ENCODE results near the gene PAFAH1B2.

PAFAH1B2 gene

DNA sequence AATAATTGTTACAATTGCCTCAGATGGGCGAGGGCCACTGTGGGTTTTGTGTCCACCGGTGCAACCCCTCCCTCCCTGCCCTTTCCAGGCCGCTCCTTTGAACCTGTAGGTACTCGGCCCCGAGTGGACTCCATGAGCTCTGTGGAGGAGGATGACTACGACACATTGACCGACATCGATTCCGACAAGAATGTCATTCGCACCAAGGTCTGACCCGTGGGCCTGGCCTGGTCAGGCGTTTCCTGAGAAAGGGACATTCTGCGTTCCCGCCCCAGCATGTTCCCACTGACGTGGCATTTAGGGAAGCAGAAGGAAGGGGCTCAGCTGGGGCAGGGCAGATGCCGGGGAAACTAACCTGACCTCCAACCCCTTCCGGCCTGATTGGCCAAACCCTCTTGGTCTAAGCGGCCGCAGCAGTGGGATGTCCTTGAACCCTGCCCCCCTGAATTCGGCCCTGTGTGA lies 44.6 kb downstream of the PAFAH1B2 start:
- DNase-seq (ENCODE audit: low spot score): no peak

DNA sequence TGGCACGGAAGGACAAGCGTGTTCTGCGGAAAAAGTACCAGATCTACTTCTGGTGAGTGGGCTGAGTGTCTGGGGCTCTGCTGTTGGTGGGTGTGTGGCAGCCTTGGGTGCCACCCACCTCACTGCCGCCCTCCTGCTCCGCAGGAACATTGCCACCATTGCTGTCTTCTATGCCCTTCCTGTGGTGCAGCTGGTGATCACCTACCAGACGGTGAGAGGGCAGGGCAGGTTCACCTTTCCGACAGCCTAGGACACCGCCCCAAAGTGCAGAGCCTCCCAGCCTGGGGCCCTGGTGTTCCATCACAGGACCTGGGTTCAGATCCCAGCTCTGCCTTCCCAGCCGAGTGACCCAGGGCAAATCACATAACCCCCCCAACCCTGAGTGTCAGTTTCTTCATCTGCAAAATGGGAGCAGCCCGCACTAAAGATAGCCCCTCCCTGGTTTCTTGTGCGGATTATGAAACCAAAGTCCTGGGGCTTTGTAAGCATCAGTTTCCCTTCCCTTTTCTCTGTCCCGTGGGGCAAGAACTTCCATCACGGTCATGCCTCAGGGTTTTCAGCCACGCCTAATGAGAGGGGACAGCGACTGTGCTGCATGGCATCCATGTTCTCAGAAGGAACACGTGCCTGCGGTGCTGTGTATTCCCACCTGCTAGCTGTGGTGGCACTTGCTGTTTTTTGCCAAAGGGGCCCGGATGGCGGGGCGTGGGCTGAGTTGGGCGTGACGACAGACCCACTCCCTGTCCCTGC lies 45.3 kb downstream of the PAFAH1B2 start:
- DNase-seq (ENCODE audit: low spot score): no peak

DNA sequence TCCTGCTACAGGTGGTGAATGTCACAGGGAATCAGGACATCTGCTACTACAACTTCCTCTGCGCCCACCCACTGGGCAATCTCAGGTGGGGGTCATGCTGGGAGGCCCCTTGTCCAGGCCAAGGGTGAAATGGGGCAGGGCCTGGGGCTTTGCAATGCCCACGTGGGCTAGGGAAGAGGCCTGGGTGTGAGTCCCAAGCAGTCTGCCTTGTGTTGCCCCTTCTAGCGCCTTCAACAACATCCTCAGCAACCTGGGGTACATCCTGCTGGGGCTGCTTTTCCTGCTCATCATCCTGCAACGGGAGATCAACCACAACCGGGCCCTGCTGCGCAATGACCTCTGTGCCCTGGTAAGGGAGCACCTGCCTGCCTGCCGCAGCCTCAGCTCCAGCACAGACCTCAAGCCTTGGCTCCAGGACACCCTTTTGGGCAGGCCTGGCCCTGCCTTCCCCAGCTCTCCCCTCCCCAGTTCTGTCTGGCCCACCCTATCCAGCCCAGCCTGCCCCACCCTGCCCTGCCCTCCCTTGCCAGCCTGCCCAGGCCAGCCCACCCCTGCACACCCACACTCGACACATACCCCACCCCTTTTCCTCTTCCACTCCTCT lies 46.0 kb downstream of the PAFAH1B2 start:
- DNase-seq (ENCODE audit: low spot score): no peak

DNA sequence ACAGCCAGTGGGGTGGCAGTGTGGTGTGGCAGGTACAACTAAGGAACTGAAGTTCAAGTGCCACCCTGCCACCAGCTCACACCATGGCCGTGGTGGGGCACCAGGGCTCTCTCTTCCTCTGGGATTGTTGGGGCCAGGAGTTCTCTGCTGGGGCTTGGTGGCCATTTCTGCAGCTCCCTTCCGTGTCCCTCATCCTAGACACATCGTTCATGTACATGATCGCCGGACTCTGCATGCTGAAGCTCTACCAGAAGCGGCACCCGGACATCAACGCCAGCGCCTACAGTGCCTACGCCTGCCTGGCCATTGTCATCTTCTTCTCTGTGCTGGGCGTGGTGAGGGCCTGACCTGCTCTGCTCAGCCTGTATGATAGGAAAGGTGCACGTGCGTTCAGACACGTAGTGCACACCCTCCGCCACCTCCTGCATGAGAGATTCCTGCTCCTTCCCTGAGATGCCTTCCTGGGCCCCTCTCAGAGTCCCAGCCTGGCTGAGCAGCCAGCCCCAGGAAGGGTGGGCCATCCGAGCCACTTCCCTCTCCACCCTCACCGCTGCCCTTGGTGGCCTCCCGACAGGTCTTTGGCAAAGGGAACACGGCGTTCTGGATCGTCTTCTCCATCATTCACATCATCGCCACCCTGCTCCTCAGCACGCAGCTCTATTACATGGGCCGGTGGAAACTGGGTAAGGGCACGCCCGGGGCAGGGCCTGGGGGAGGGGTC lies 47.8 kb downstream of the PAFAH1B2 start:
- DNase-seq (ENCODE audit: low spot score): no peak

GRCh38 chr11:117192401-117192875 lies 48.4 kb downstream of the PAFAH1B2 start:
- DNase-seq (ENCODE audit: low spot score): no peak

GRCh38 chr11:117193130-117194020 lies 49.3 kb downstream of the PAFAH1B2 start:
- DNase-seq (ENCODE audit: low spot score): no peak

GRCh38 chr11:117194267-117194666 lies 50.2 kb downstream of the PAFAH1B2 start:
- no peak for DNase-seq (ENCODE audit: low spot score)

GRCh38 chr11:117195258-117195657 lies 51.2 kb downstream of the PAFAH1B2 start:
- DNase-seq (ENCODE audit: low spot score): no peak

GRCh38 chr11:117195761-117196160 lies 51.7 kb downstream of the PAFAH1B2 start:
- no peak for DNase-seq (ENCODE audit: low spot score)

- DNase-seq (ENCODE audit: low spot score): no peak
These were observed 52.9 kb downstream of the PAFAH1B2 start for GRCh38 chr11:117197006-117197405.

GRCh38 chr11:117197516-117198456 lies 53.7 kb downstream of the PAFAH1B2 start:
- DNase-seq (ENCODE audit: low spot score): no peak

DNA sequence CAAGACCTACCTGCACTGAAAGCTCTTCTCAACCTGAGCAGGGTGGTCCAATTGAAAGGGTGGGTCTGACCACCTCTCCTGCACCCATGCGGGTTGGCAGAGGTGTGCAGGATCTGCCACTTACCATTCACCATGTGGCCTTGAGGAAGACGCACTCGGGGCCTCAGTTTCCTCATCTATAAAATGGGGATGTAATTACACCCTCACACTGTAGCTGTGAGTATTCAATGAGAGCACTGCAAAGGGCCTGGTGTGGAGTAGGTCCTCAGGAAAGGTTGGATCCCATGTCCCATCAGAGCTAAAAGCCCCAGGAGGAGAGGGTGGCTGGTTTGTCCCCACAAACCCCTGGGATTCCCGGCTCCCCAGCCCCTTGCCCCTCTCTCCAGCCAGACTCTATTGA lies 54.5 kb downstream of the PAFAH1B2 start:
- no peak for DNase-seq (ENCODE audit: low spot score)

DNA sequence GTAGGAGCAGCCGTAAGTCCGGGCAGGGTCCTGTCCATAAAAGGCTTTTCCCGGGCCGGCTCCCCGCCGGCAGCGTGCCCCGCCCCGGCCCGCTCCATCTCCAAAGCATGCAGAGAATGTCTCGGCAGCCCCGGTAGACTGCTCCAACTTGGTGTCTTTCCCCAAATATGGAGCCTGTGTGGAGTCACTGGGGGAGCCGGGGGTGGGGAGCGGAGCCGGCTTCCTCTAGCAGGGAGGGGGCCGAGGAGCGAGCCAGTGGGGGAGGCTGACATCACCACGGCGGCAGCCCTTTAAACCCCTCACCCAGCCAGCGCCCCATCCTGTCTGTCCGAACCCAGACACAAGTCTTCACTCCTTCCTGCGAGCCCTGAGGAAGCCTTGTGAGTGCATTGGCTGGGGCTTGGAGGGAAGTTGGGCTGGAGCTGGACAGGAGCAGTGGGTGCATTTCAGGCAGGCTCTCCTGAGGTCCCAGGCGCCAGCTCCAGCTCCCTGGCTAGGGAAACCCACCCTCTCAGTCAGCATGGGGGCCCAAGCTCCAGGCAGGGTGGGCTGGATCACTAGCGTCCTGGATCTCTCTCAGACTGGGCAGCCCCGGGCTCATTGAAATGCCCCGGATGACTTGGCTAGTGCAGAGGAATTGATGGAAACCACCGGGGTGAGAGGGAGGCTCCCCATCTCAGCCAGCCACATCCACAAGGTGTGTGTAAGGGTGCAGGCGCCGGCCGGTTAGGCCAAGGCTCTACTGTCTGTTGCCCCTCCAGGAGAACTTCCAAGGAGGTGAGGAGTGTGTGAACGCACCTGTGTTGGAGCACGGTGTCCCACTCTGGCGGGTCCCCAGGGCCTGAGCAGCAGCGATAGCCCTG lies 55.2 kb downstream of the PAFAH1B2 start, which contains the start of gene TAGLN:
Gene TAGLN (plus strand): TSS at position 318 of the 863 bp plus-strand sequence. CDS start 3,644 bp downstream, outside the sequence.
- DNase-seq (ENCODE audit: low spot score): peak; percentile 59

DNA sequence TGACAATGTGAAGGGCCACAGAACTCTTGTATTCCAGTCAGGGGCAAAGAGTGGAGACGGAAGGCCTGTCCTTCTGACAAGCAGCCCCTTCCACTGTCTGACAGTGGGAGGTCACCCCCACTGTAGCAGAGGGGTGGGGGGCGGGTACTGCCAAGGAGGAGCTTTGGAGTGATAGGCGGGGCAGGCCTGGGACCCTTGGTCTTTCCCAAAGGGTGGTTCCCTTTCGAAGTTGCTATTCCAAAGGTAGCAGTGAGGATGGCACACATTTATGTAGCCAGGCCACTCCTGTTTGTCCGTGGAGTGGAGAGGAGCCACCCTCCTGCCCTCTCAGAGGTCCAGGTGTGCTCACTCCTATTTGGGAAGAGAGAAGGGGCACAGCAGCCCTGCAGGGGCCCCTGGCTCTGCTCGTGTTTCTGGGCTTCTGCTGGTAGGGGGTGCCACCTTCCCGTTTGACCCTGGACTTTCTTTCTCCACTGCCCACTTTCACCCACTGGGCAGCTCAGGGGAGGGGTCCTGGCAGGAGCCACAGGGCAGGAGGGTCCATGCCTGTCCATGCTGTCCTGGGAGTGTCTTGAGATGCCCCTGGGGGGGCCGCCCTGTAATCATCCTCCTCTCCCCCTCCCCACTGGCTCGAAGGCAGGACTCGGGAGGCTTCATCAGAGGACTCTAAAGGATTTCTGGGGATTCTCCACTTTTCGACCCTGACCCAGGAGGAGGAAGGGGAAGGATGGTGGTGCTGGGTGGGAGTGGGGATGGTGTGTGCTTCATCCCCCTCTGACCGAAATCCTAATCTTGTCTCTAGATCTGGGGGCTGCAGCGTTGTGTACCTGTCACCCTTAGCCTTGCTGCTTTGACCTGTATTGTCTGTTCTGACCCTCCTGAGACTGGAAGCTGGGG lies 56.1 kb downstream of the PAFAH1B2 start:
- no peak for DNase-seq (ENCODE audit: low spot score)

DNA sequence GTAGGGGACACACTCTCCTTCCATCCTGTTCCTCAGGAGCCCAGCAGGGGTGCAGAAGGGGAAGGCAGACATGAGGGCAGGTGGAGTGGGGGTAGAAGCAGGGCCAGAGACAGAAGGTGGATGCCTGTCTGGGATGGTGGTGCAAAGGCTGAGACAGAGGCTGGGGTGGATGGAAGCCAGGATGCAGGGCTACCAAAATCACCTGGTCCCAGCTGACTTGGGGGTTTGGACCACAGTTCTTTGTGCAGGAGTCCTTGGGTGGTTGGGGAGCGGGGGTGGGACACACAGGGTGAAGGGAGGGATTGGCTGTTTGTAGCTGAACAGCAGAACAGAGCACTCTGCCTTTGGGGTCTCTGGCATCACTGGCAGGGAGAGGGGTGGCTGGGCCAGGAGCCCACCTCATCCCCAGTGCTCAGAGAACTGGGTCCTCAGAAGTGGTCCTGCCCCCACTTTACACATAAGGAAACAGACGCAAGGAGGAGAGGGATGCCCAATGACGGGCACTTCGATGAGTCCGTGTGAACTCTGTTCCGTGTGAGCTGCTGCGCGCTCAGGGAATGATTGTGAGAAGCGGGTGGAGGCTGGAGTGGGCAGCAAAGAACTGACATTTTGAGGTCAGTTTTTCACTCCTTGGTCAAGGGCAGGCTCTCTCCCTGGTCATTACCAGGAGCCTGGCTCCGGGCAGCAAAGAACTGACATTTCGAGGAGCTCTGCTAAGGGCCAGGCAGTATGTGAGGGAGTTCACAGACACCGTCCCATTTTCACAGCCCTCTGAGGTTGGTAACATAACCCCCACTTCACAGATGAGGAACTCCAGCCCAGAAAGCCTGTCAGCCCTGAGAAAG lies 56.9 kb downstream of the PAFAH1B2 start:
- DNase-seq (ENCODE audit: low spot score): no peak

DNA sequence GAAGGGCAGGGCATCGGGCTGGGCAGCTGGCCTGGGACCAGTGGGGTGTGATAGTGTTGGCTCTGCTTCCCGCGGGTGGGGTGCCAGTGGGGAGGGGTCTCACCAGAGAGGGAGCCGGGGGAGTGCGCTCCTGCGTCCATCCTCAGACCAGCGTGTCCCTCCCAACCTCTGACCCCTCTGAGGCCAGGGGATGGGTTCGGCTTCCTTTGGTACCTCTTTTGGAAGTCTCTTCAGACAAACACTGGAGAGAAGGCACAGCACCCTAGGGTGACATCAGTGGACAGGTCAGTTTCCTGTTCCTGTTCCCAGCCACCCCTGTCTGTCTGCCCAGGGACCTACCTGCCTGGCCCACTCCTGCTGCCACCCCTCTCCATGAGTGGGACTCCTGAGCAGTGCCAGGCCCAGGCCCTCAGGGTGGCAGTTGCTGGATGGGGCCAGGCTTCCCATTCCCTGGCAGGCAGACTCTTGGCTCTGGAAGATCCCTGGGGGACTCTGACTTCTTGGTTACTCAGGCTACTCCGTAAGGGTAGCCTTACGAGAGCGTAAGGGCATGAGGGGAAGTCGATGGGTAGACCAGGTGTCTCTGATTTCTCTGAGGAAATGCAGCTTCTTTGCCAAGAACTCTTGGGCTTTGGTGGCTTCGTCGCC lies 57.7 kb downstream of the PAFAH1B2 start:
- no peak for DNase-seq (ENCODE audit: low spot score)

Data from SW480 (cell line).